Retinal pigment epithelial cell (primary cell): ENCODE data around the gene SULT1A2.
"Not testable (repeated sequence)": the region's sequence is repeated elsewhere in the genome, so short reads cannot be mapped to it uniquely, and the experiment has no call there.

ENCODE experiments used
- DNase-seq: peaks from one replicate; pipeline ENCODE4 v3.0.0-alpha.2; 2010; ENCODE audit warnings: low read depth
- H3K4me3 ChIP-seq: 2 replicates; pipeline ENCODE4 v1.5.1; 2011; ENCODE audit warnings: mild to moderate bottlenecking, low read length, control low read depth, moderate library complexity
- TF ChIP-seq, protein P1 (sequence below): conservative IDR thresholded peaks from 2 replicates; pipeline ENCODE4 v1.5.1; 2011; ENCODE audit warnings: low read depth, low read length, control low read depth, inconsistent platforms

The SULT1A2 gene

DNA sequence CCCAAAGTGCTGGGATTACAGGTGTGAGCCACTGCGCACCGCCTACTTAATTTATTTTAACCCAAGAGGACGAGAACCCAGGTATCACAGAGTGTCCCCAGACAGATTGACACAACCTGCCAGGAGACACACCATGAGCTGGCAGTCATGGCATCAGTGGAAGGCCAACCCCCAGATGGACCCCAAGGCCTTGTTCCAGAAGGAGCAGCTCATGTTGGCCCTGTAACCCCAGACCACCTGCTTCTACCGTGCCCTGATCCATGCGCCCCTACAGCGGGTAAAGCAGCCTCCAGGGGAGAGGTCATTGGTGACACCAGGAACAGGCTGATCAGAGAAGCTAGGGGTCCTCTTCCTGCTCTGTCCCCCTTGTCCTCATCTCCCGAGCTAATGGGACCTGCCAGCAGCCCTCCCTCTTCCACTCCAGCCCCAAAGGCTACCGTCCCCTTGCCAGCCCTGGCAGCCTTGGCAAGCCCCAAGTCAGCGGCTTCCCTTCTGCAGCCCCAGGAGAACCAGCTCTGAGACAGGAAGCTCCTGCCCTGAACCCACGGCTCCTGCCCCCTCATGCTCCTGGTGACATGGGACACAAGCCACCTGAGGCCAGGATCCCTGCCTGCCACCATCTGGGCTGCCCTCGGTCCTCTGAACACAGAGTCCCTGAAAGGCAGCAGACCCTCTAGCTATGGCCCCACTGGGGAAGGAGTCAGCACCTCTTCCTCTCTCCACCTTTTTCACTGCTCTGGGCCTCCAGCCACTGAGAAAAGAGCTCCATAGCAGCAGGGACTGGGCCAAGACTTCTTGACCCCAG, 6.7 kb upstream of the SULT1A2 start:
- no peak for DNase-seq
- no peak overlapping the region for H3K4me3 ChIP-seq
- TF ChIP-seq, protein P1, sequence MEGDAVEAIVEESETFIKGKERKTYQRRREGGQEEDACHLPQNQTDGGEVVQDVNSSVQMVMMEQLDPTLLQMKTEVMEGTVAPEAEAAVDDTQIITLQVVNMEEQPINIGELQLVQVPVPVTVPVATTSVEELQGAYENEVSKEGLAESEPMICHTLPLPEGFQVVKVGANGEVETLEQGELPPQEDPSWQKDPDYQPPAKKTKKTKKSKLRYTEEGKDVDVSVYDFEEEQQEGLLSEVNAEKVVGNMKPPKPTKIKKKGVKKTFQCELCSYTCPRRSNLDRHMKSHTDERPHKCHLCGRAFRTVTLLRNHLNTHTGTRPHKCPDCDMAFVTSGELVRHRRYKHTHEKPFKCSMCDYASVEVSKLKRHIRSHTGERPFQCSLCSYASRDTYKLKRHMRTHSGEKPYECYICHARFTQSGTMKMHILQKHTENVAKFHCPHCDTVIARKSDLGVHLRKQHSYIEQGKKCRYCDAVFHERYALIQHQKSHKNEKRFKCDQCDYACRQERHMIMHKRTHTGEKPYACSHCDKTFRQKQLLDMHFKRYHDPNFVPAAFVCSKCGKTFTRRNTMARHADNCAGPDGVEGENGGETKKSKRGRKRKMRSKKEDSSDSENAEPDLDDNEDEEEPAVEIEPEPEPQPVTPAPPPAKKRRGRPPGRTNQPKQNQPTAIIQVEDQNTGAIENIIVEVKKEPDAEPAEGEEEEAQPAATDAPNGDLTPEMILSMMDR: no peak

DNA sequence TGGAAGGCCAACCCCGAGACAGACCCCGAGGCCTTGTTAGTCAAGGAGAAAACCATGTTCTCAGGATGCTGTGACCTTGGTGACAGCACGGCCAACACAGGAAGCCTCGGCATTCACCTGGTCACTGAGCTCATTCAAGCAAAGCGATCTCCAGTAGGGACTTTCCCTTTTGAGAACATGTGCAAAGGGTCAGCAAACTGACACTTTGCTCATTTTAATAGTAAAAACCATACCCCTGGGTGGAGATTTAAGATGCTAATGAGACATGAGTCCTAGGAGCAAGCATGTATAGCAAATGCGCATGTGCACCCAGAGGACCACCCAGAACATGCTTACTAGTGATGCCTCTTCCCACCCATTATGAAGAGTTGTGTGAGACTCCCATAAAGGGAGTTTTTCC, 5.7 kb upstream of the SULT1A2 start:
- H3K4me3 ChIP-seq: no peak overlapping the region
- no peak for DNase-seq
- TF ChIP-seq, protein P1: no peak

DNA sequence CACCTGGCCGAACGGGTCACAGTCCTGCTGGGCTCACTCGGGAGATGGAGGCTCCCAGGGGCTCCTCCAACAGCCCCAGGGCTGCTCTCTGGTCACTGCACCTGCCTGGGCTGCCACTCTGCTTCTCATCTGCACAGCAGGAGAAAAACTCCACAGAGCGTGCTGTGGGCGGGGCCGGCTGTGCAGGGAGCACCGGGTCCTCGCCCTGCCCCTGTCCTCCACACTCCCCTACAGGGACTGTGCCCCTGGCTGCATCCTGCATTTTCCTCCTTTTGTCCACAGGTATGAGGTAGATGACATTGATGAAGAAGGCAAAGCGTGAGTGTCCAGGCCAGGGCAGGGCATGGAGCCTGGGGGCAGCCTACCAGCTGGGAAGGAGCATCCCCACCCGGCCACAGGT, 5.2 kb upstream of the SULT1A2 start:
- DNase-seq, H3K4me3 ChIP-seq: not testable (repeated sequence)

DNA sequence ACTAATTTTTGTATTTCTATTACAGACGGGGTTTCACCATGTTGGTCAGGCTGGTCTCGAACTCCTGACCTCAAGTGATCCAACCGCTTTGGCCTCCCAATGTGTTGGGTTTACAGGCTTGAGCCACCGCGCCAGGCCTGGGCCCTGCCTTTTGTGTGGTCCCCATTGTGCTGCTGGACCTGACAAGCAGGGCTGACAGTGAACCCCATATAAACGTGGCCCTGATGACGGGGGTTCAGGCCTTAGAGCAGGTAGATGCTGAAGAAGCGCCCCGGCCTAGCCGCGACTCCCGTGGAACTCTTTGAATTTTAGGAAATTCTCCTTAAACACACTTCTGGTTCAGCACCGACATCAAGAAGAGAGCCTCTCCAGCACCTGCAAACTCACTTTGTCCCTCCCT, 4.7 kb upstream of the SULT1A2 start:
- DNase-seq, H3K4me3 ChIP-seq: not testable (repeated sequence)

DNA sequence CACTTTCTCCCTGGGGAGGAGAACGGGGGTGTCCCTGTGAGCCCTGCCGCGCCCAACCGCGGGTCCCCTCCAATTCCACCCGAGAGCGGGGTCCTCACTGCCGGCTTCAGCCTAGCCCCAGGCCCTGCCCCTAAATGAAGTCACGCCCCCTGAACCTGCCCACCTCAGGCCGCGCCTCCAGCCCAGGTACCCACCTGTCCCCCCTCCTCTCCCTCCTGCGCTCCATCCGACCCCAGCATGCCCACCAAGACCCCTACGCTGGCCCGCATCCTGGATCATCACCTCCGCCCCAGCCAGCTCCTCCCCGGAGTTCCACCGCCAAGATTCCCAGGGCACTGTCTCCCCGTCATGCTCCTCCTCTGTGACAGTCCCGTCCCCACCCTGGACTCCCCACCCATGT, 4.1 kb upstream of the SULT1A2 start:
- DNase-seq, H3K4me3 ChIP-seq: not testable (repeated sequence)

DNA sequence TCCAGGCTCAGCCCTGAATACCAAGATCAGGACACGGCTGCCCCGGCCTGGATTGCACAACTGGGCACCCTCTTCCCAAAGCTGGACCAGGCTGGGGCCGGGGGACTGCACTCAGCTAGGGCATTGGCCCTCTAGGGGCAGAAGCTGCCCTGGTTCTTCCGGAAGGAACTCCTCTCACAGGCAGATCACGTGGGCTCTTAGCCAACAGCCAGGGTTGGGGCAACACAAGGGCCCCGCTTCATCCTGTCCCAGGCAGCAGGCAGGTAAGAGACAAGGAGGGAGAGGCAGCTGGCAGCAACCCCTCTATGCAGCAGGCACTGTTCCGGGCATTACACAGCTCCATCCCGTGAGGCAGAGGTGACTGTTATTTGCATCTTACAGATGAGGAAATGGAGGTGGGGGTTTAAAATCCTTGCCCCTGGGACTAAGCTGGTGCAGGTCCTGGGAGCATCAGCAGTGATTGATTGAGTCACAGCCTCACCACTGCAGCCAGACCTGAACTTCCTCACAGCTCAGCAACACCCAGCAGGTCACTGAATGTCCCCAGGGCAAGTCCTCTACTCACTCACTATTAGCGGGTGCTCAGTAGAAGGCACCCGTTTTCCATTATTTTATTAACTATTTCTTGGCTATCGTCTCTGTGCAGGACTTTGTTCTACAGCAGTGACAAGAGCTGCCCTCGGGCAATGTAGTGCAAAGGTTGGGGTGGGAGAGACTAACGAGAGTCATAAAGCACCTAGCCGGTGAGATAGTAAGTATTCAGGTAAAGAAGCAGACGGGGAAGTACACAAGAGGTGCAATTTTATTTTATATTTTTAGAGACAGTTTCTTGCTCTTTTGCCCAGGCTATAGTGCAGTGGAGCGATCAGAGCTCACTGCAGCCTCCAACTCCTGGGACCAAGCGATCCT, 2.8 kb upstream of the SULT1A2 start:
- DNase-seq, H3K4me3 ChIP-seq: not testable (repeated sequence)

DNA sequence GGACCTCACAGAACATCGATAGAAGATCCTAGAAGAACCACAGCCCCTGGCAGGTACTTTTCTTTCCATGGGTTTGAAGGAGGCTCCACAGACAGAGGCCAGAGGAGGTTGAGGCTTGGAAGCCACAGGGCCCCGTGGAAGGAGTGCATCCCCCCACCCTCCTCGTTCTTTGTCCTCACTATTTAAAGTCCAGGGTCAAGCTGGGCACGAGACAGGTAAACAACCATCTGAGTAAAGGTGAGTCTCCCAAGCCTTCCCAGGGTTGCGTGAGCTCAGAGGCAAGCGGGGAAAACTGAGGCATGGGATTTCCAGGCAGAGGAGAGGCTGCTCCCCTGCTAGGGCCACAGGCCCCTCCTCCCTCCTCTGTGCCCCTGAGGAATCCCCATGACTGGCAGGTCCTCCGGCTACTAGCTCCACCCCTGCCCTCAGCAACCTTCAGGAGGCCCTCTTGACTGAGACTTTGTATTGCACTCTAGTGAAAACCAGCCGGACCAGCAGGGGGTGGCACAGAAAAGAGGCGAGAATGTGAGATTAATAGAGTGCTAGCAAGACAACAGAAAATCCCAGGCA, 927 bp upstream of the SULT1A2 start:
- DNase-seq: no peak
- no peak overlapping the region for H3K4me3 ChIP-seq
- TF ChIP-seq, protein P1: peak; percentile 48

DNA sequence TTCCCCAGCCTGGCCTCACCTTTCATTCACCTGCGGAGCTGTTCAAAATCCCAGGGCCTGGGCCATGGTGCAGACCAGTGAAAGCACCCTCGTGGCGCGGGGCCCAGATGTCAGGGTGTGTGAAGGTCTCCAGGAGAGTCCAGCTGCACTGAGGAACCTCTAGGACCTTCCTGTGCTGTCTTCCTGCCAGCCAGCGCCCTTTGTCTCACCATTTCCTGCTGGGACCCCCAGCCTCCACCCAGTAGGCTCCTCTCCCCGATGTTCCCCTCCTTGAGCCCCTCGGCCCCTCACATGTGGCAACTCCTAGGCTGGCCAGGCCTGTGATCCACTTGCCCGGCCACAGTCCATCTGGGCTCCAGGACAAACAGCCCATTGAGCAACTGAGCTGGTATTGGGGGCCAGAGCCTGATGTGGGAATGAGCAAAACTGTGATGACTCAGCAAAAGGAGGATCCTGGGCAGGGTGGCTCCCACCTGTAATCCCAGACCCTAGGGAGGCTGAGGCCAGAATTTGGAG, 677 bp downstream of the SULT1A2 start:
- TF ChIP-seq, protein P1: no peak
- H3K4me3 ChIP-seq: no peak overlapping the region
- no peak for DNase-seq

DNA sequence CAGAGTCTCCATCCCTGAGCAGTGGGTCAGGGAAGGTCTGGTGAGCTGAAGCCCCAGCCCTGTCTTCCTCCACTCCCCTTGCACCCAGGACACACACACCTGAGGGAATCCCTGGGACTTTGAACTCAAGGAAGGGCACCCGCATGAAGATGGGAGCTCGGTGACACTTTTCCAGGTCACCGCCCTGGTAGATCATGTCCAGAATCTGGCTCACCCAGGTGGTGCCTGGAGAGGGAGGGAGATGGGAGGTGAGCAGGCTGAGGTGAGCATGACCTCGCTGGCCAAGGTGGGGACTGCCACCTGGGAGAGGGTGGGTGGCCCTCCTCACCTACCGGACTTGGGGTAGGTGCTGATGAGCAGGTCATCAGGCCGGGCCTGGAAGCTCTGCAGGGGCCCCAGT, 1.4 kb downstream of the SULT1A2 start:
- DNase-seq, H3K4me3 ChIP-seq: not testable (repeated sequence)
